Hematopoietic multipotent progenitor cell treated with erythropoietin and hydrocortisone succinate and interleukin-3 and kit ligand, for 8 days (in vitro differentiated cells): Measurements from ENCODE around the gene DSC1.
"Not testable (repeated sequence)": the region's sequence is repeated elsewhere in the genome, so short reads cannot be mapped to it uniquely, and the experiment has no call there.

ENCODE experiments used
- DNase-seq: peaks from one replicate; pipeline ENCODE4 v3.0.0-alpha.2; 2015

DSC1 gene

DNA sequence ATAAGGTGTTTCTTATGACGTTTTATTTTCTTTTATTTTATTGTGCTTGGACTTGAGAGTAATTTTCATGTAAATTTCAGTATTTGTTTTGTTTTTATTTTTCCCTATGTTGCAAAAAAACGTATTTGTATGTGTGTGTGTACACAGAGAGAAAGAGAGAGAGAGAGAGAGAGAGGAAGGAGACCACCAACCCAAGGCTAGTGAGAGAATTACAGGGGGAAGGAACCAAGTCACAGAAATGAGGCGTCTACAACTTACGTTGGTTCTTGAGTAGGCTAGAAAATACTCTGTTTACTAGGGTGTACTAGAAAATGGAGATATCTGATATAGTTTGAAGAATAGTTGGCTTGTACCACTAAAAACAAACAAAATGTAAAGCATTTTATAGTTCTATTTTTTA, 7.7 kb upstream of the DSC1 start:
- no peak for DNase-seq

DNA sequence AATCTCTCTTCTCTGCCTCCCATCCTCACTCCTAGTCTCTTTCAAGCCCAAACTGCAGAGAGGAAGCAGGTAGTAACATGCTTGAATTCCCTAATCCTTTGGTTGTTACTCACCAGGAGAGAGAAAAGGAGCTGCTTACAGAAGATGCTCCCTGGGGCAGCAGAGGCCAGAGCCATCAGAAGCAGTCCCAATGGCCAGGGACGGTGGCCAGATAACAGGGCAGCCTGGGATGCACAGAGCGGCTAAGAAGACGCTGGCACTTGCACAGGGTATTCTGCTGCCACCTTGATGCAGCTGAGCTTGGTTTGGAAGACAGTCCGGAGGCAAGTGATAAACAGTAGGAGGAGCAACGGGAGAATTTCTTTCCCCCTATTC, 250 bp downstream of the DSC1 start:
- no peak for DNase-seq

DNA sequence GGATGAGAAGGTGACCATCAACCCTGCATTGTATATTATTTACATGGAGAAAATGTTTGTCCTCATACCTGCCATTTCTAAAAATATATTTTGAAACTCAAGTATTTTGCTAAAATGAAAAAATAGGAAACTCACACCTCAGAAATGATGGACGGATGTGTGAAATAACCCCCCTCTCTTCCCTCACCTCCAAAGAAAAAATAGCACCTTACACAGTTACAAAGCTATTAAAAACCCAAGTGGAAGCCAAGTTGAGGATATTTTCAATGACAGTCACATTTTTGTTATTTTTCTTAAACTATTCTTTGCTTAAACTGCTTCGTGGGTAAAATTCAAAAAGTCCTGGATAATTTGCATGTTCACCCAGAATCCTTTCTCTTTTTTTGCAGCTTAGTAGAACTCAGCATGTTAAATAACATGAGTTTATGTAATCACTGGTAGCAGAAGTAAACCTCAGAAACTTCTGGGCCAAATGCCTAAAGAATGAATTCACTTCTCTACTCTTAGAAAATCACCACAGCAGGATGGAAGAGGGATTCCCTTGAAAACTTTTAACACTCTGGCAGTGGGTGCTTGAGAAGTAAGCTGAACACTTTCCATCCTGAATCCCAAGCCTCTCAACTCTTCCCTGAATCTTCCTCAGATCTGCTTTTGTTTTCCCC, 768 bp downstream of the DSC1 start:
- DNase-seq, result no peak

DNA sequence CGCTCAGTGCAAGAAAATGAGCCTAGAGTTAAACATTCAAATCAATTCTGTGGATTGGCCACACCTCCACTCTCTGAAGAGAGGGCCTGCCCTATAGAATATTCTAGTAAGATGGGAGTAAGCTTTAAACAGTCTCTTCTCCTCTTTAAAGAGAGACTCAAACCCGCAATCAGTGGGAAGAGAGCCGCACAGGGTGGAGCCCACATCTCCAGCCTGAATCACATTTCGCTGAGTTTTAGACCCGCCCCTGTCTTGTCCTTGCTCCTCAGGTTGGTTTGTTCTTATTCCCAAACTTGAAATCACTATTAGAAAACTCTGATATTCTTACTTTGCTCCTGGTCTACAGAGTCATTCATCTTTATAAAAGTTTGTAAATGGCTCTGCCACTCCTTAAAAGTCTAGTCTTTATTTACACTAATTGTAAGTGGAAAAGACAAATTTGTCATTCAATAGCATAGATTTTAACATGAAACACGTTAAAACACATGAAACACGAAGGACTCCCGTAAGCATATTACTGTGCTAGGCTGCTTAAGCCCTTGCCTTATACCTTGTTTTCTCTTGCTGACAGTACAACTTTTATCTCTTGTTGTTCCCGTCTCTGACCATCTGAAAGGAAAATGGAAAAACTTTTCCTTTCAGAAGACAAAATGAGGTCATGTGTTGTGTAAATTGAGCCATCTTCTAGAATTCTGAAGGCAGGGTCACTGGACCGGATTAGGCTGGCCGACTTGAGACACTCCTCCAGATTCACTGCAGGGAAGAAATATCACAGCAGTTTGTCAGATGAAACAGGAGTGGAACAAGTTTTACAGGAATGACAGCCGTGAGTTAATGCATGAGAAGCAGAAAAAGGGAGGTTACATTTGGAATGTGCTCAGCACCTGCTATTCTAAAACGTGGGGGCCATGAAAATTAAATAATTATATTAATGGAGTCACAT, 5.6 kb downstream of the DSC1 start:
- no peak for DNase-seq

DNA sequence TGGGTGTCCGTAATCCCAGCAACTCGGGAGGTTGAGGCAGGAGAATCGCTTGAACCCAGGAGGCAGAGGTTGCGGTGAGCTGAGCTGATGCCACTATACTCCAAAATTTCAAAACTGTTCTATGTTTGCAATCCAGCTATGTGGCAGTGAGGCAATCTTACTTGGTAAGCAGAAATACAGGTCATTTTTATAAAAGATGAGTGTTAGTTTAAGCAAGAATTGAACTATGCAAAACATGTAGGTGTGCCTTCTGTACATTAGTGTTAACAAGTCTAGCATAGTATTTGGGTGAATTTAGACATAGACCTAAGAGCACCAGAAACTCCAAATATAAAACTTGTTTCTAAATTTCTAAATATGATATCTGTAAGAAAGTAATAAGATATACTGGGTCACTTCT, 7.2 kb downstream of the DSC1 start:
- DNase-seq, result no peak

DNA sequence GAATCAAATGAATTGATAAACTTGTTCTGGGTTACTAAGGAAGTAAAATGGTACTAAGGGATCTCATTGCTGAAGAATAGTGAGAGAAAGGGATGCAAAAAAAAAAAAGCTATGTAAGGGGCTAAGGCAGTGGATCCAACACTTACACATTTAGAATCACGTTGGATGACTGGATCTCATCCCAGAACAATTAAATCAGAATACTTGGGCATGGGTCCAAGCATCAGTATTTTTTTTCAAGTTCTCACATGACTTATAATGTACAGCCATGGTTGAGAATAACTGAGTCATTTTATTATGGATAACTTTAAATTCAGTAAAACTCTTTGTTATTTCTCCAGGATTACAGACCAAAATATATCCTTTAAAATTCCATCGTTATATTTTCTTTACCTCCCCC, 8.5 kb downstream of the DSC1 start:
- no peak for DNase-seq

DNA sequence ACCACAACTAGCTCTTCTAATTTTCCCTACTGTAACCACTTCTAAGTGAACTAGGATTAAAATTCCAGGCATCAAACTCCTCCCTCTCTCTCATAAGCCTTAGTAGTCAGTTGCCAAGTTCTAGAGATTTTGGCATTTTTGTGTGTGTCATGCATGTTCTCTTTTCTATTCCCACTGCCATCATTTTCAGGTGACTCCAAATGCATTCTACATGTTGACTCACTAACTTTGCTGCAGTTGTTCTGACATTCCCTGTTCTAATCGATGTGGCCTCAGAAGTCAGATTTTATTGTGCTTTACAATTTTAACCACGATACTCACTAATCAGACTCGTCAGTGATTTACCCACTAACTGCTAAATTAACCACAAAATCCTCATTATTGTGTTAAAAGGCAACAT, 13.3 kb downstream of the DSC1 start:
- no peak for DNase-seq

DNA sequence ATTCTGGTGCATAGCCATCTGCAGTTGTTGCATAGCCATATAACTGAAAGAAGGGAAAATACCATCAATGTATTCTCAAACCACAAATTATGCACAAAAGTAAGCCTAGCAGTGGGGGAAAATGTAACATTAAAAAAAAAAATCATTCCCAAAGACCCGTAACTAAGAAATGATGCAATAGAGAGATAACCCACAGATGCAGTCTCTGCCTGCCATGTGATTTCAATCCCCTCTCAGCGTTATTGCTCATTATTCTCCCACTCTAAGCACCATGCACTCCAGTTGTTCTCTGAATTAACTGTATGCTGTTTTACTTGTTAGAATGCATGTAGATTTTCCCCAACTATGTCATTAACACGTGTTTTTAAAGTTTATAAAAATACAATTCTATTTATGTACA, 14.1 kb downstream of the DSC1 start:
- DNase-seq, result no peak

DNA sequence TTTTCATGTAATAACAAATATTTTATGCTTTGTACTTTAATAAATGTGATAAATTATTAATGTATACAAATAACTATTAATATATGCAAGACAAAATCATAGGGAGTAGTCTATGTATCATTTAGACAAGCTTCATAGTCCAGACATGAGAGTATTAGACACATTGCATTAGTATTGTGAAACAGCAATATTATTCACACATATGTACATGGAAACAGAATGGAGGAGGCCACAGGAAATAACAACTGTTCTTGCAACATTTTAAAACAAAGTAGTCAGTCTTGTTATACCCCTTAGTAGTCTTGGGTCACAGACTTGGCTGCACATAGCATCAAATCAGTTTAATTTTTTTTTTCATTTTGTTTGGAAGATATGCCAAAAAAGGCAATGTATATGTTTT, 15.8 kb downstream of the DSC1 start:
- DNase-seq, result no peak

DNA sequence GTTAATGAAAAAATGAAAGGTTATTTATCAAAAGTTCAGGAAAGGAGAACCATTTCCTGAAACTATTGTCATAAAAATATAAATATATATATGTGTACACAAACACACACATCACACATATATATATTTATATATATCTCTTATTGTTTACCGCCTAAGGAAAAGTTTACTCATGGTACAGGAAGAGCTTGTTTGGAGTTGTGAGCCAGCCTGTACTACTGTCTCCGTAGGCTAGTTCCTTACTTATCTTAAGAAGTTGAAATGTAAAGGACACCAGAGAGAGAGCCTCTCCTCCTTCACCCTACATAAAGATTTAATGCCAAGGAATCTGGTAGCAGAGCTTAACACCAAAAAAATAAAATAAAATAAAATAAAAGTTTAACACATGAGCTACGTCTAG, 19.6 kb downstream of the DSC1 start:
- no peak for DNase-seq

DNA sequence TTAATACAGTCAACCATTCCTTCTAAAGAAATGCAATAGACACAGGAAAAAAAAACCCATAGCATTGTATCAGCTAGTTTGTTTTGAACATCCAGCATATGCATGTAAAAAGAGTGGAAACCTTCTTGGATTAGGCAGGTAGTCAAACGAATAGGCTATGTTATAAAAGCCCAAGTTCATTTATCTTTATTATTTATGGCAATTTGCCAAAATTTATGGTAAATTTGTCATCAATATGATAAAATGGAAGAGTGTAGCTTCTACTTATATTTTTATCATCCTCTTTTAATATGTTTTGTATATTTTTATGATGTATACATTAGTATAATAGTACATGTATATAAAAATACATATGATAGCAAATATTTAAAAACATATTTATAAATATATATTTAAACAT, 23.9 kb downstream of the DSC1 start:
- no peak for DNase-seq

DNA sequence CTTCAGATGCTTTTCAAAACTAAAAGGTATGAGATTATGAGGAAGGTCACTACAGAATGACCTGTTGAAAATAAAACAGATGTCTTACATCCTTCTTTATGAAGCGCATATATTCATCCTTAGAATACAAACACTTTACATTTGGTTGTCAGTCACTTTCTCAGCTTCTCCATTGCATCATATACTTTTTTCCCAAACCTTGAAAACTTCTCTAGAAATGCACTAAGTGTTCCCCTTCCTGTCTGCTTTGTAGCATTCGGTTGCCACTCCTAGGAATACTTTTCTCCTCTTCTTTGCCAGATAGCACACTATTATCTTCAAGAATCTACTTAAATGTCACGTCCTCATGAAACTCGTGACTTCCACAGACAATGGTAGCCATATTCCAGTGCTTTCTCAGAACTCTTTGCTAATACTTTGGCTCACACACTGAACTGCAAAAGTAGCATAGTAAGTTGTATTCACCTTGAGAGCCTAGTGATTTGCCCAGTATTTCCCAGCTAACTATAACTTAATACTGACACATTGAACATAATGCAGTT, 27.6 kb downstream of the DSC1 start:
- no peak for DNase-seq

DNA sequence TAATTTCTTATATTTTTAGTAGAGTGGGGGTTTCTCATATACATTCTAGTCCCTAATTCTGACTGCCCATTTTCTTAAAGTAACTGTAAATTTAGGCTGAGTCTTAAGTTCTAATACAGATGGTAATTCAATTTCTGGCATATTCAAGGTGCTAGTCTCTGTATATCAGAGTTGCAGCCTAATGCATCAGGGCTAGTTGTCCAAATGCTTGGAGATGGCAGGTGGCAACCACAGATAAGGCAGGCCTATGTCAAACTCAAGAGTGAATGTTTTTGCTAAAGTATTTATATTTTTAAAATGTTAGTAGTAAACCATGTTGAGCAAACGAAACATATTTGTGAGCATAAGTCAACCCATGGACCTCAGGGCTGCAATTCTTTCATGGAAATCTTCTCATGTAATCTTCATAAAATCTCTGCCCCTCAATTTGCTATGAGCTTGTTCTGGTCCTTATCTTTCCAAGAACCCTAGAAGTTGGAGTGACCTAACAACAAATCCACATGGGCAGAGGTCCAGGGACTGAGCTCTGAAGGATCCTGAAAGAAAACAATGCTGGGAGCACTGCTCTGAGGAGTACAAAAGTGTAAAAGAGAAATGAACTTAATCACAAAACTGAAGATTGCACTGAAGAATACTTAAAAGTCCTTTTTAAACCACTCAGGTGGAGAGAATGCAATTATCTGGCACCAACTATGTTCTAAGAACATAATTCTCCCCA, 33.1 kb downstream of the DSC1 start:
- DNase-seq, result no peak

DNA sequence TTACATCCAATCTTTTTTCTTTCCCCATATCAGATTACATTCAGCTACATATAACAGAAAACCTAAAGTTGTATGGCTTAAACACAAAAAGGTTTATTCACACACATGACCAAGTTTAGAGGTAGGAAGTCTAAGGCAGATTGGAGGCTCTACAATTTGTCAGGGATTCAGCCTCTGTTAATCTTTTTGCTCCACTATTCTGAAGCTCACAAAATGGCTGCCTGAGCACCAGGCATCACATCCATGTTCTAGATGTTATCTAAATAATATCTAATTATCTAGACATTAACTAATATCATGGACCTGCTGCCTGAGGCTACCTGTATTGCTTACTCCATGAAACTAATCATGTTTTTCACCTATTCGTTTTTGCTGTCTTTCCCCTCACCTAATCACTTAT, 36.8 kb downstream of the DSC1 start:
- no peak for DNase-seq

DNA sequence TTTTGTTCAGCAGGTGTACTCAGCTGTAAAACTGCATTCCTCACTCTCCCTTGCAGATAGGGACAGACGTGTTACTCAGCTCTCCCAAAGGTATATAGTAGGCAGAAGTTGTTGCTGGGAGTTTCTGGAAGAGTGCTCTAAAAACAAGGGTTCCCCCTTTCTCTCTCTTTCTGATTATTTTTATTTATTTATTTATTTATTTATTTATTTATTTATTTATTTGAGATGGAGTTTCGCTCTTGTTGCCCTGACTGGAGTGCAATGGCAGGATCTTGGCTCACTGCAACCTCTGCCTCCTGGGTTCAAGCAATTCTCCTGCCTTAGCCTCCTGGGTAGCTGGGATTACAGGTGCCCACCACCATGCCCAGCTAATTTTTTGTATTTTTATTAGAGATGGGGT, 39.5 kb downstream of the DSC1 start:
- DNase-seq, result not testable (repeated sequence)

DNA sequence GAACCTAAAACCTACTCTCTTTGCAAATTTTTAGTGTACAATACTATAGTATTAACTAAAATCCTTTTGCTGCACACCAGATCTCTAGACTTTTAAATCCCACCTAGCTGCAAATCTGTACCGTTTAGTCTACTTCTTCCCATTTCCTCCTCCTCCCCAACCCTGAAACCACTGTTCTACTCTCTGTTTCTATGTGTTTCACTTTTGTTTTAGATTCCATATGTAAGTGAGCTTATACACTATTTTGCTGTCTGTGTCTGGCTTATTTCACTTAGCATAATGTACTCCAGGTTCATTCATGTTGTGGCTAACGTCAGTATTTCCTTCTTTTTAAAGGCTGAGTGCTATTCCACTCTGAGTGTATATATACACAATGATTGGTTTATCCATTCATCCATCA, 42.1 kb downstream of the DSC1 start:
- no peak for DNase-seq

DNA sequence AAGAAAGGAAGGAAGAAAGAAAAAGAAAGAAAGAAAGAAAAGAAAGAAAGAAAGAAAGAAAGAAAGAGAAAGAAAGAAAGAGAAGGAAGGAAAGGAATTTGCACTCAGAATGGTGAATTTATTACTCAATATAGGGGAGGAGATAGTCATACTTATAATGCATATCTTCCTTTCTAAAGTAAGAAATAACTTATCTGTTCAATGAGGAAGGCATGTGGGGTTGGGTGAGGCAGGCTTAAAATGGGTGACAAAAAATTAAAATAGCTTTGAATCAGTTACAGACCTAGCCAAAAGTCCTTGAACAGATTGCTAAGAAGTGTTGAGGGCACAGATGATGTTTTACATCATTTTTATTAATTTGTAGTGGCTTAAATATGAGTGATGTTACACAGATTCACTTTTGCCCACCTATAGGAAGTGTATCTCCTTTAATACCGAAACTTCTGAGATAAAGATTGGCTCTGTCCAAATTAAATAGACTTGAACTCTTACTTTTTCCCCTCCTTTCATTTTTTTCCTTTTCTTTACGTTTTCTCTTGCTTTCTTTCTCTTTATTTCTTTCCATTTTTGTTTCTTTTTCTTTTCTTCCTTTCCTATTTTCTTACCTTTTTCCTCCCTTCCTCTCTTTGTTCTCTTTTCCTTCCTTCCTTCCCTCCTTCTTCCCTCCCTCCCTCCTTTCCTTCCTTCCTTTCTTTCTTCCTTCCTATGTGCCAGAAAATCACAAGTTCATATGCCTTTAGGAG, 45.6 kb downstream of the DSC1 start:
- no peak for DNase-seq

DNA sequence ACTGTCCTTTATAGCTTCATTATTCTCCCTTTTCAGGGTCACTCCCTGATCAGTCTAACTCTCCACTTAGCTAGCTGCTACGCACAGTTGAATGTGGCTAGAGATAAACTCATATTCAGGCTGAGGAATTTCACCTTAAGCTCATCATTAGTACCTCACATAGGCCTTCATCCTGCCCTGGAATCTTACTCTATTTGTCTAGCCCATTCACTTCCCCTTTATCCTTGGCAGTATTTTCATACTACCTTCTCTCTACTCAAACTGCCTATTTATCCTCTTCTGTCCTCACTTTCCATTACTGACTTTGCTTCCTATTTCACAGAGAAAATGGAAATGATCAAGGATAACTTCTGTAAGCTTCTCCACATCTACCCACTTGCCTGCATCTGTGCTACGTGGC, 49.9 kb downstream of the DSC1 start:
- no peak for DNase-seq

DNA sequence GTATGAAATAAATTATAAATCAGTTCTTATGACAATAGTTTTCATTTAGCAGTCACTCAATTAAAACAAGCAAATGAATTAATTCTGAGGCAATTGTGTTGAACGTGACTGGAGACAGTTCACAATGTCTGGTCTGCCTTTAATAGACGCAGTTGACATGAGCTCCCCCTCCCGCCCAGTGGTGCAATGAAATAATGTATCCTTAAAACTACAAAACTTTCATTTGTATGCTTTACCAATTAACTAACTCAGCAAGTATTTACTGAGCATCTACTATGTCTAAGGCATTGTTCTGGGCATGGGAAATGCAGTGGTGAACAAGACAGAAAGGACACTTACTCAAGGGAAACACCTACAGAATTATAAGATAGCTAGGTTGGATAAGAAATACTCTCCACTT, 56.9 kb downstream of the DSC1 start:
- no peak for DNase-seq

DNA sequence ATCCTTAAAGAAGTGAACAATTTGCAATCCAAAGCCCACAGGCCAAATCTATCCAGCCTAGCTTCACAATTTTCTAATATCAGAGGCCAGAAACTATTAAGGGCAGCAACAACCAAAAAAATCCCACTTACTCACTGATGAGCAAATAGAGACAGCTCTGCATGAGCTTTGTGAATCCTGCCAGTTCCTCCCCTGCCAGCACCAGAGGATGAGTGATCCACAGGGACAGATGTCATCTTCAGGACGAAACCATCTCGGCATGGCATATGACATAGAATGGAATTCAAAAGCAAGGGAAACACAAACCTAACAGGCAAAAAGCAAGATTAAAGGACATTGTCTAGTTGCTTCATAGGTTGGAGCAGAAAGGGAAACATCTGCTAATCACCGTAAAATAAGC, 58.2 kb downstream of the DSC1 start:
- DNase-seq, result no peak

DNA sequence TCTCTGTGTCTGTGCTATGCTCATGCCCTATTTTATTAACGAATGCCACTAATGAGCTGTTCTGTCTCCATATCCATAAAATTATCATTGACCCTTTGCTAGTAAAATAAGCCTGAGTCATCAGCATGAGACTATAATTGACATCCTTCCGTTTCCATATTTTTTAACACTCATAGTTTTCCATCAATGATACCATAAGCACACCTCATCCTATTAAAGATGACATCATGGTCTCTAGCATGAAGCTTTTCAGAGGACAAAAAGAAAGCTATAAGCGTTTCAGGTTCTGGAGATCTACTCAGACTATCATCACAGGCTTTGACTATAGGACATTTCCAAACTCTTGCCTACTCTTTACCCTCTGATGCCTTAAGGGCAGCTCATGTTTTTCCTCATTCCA, 59.2 kb downstream of the DSC1 start:
- DNase-seq, result no peak

DNA sequence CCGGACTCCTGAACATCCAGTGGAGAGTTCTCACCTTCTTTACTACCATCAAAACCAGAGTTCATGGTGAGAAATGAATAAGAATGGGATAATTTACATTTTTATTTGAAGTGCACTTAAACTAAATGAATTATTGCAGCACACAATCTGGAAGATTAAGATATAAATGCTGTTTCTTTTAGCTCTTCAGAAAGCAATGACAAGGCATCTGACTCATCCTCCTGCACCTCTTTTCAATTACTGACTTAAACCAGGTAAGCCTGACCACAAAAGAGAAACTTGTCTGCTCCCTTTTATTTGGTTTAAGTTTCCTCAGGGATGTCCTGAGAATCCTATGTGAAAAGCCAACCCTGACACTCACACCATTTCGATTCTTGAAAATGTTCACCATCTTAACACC, 59.7 kb downstream of the DSC1 start:
- DNase-seq, result no peak
